Ramos (cell line): ENCODE results near the gene CCDC136.

Source experiments
- in situ Hi-C: fragments of 300-500 bp; cut with MboI; formaldehyde crosslinking; loops from one replicate; pipeline ENCODE4 v1.14.3; 2022; ENCODE audit warnings: low sequenced_read_pairs; ENCODE audit not compliant: unreplicated experiment

Gene CCDC136

DNA sequence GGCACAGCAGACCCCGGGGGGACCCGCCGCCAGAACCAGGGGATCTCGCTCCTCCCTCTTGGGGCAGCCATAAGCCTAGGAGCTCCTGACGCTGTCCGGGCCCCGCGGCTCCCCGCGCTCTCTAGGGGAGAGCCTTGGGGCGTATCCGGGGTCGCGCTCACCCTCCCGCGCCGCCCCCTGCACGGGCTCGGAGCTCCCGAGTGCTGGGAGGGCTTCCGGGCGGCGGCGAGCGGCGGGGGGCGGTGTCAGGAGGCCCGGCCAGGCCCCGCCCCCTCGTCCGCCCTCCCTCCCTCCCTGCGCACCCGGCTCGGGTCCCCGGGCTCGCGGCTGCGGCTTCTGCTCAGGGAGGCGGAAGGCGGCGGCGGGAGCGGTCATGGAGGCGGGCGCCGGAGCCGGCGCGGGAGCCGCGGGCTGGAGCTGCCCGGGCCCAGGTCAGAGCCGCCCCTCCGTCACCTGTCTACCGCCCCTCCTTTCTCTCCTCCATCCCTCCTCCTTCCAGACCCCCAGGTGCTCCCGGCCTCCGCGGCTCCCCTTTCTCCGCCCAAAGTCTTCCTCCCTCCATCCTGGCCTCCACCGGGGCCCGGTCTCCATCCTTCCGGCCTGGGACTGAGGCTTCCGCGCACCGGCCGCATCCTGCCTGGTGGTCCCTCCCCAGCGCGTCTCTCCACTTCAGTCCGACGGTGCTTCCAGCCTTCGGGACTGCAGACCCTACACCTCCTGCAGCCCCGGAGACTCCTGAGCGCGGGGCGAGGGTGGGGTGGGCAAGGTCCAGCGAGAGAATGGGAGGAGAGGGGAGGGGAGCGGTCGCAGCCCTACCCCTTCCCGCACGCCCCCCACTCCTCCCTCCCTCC, at the start of gene CCDC136:
Gene CCDC136, plus strand, starts transcription at position 848 of the 851 bp plus-strand sequence. CDS start 444 bp downstream, outside the sequence.
- in situ Hi-C loops = no loop called here

DNA sequence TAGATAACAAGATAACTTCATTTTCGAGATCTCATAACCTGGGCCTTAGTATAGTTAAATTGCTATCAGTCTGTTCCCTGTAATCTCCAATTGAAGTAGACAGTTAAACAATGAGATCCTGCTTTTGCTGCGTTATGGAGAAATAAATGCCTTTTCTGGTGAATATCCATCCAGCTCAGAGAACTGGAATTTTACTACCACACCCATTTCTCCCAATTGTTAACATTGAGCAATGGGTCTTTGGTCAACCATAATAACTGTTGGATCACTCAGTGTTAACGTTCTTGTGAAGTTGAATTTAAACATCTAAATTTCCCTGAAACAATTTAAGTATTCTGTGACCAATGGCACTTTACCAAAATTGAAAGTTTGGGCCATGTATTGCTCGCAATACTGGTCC, 49.6 kb upstream of the CCDC136 start:
- in situ Hi-C loops = no loop called here

DNA sequence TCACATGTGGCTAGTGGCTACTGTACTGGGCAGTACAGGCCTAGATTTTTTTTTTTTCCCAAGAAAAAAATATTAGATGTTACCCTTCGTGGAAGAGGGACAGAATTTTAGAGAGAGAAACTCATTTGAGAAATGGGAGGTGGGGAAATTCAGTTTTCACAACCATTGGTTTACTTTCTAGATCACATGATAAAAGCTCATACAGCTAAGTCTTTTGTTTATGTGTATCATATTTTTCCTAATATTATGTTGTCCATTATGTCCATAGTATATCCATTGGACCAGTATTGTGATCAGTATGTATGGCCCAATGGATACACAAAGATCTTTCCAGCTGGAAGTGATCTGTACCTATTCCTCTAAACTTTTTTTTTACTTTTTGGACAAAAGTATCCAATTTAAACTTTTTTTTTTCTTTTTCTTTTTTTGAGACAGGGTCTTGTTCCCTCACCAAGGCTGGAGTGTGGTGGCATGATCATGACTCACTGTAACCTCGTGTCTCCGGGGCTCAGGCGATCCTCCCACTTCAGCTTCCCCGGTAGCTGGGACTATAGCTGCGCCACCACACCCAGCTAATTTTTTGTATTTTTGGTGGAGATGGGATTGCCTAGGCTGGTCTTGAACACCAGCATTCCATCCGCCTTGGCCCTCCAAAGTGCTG, 48.5 kb upstream of the CCDC136 start:
- in situ Hi-C loops = no loop called here

DNA sequence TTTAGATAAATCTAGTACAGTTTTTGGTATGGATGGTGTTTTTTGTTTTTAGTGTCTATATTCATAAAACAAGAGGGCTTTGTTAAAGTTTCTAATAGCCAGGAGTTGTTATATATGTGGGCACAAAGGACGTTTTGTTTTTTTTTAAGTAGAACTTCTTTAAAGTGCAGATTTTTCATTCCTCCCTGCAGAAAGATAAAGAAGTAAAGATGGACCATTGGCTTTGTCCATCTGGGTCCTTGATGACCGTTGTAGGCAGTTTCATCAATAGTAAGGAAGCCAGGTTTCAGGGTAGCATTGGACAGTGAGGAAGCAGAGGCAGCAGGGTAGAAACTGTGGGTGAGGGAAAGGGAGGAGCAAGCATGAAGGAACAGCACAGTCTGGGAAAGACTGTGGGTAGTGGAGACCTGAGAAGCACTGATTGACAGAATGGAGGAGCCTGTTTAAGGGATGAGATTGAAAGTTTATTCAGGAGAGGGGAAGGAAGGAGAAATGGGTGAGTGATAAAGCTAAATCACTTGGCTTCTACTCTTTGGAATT, 47.3 kb upstream of the CCDC136 start:
- in situ Hi-C loops = no loop called here

DNA sequence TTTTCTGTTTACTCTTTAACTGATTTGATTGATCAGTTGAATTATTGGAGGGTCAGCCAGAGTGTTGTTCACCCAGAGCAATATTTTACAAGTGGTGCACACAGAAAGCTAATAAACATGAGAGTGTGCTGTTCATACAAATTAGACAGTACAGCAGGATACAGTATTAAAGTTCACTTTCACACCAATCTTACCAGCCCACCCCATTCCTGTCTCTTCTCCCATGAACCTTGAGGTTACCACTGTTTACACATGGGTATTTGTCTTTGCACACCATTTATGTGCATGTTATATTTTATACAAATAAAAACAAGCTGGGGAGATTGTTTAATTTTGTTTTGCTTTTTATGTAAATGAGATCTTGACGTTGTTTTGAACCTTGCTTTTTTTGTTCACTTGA, 46.1 kb upstream of the CCDC136 start:
- in situ Hi-C loops = no loop called here

DNA sequence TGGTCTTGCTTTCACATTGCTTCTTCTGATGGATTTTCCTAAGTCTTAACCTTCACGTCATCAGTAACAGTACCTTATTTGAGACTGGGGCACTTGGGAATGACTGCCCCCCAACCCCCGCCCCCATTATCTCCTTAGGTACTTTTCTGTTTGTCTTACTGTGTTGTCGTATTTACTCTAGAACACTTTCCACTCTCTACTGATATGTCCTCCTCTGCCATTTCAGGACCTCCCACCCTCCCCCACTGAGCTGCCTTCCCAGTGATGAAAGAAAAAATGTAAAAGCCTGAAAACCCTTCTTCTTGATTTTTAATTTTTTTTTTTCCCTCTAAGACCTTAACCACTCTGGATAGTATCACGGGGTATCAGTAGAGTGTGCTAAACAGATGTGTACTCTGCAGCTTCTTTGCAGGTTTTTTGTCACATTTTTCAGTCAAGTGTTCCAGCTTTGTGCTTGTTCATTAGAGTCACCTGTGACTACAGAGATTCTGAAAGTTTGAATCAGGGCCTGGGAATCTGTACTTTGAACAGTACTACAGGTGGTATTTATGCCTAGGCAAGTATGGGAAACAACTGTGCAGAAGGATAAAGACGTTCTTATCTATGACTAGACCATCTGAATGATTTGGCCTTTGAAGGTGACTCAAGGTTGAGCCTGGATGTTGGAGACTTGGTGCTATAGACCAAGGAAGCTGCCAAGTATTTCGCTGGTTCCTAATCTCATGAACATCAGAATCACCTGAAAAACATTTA, 44.3 kb upstream of the CCDC136 start:
- in situ Hi-C loops = no loop called here

DNA sequence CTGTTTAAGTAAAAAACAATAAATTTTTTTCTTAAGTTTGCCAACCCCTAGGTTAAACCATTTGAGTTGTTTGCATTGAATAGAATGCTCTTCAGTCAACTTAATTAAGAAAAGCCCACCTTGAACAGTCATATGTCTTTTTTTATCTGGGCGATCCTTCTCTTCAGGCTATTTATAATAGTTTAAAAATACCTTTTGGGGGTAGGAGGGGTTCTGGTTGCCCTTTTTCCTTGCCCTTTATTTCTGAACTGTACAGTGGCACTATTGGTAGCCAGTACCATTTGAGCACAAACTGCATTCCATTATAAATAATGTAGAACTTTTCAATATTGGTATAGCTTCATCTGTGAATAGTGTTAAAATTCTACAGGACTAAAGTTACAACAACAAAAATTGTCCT, 39.5 kb upstream of the CCDC136 start:
- in situ Hi-C loops = no loop called here

DNA sequence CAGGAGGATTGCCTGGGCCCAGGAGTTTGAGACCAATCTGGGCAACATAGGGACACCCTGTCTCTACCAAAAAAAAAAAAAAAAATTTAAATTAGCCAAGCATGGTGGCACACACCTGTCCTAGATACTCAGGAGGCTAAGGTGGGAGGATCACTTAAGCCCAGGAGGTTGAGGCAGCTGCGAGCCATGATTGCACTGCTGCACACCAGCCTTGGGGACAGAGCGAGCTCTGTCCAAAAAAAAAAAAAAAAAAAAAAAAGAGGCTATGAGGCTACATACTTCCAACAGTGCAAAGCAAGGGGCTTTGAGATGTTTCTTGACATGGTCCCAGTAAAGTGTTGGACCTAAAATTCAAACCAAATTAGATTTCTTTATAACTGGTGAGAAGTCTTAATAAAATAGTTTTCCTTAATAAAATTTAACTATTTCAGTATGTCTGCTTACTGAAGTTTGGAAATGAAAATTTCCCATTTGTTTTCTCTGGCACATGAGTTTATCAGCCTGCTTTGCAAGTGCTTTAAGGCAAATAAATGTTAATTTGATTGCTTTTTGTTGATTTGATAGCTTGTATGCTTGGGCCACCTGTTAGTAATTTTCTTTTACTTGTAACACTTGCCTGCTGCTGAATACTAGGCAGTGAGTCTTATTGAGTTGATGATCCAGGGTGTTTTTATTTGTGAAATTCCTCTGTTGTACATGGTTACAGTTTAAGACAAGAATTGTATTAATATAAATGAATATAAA, 36.5 kb upstream of the CCDC136 start:
- in situ Hi-C loops = no loop called here

DNA sequence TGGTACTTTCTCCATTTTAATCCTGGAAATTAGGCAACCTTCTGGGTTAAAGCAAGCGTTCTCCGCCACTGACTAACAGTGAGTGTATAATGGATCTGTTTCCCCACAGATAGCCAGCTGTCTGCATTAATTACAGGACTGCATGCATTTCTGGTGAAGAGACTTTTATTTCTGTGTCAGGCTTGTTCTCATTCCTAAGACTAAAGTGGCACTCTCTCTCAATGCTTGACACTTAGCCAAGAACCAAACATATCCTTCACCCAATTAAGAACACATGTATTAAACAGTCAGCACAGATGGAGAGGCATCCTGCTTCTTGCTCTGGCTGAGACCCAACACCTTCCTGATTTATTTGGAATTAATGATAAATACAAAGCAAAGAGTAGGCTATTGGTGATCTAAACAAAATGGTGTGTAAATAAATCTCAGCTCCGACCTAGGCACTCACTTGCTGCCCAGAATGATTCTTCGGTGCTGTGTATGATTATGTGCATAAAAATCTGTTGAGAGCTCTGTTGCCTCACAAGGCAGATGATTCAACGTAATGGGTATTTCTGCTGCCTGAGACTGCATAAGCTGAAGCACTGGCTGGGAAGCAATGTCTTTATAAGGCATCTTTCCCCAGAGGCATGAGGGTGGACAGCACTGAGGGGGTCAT, 35.8 kb upstream of the CCDC136 start:
- in situ Hi-C loops = no loop called here

DNA sequence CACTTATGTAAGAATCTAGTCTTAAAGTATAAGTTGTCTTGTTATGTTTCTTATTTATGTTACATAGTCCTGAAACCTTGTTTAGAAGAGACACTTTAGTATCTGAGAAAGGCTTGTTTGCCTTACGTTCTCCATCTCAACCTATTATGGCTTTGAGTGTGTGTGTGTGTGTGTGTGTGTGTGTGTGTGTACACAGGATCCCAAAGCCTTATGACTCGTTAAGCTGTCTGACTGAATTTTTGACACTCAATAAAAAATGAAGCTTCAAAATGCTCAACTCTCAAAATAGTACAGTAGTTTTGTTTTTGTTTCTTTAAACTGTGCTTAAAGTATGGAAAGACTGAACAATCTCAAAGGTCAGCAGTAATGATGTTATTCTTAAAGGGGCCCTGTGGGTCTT, 34.6 kb upstream of the CCDC136 start:
- in situ Hi-C loops = no loop called here

DNA sequence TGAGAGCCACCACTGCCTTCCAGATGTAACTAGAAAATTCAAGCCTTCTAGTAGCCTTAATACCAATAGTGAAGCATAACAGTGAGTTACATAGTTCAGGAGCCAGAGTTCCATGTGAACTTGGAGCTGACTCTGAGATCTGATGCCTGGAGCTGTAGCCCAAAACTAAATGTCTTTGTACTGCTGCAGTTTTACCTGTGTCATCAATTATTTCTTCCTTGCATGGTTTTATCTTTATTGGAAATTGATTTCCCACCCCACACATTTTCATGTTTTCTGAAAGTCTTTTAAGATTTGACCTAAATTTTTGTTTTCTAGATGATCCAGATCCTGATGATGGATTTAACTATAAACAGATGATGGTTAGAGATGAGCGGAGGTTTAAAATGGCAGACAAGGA, 33.2 kb upstream of the CCDC136 start:
- in situ Hi-C loops = no loop called here

DNA sequence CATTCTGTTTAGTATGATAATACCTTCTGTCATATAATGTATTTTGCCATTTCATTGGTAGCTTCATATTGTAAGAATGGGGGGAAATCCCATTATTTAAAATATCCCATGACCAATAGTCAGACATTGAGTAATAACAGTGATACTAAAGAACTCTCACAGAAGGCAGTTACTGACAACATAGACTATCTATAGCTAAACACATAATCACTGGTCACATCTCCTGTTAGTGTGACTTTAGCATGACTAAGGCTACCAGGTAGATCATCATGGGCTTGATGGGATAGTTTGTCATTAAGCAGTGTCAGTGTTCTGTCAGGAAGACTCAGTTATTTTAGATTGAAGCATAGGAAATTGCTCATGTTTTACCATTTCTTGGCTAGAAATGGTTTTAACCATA, 32.5 kb upstream of the CCDC136 start:
- in situ Hi-C loops = no loop called here

DNA sequence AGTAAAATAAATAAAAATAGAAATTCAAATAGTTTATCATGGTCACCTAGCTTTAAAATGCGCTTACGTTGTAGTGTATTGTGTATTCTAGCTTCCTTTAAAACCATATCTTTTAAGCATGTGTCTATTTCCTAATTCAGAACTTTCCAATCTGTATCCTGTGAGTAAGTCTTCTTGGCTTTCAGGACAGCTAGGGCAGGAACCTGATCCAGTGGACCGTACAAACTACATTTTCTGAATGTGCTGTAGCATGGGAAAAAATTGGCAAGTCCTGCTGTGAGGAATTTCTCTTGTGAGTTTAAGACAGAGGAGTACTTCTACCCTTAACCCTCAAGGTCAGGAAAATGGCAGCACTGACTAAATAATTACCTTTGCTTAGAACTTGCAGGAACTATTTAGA, 28.2 kb upstream of the CCDC136 start:
- in situ Hi-C loops = no loop called here

DNA sequence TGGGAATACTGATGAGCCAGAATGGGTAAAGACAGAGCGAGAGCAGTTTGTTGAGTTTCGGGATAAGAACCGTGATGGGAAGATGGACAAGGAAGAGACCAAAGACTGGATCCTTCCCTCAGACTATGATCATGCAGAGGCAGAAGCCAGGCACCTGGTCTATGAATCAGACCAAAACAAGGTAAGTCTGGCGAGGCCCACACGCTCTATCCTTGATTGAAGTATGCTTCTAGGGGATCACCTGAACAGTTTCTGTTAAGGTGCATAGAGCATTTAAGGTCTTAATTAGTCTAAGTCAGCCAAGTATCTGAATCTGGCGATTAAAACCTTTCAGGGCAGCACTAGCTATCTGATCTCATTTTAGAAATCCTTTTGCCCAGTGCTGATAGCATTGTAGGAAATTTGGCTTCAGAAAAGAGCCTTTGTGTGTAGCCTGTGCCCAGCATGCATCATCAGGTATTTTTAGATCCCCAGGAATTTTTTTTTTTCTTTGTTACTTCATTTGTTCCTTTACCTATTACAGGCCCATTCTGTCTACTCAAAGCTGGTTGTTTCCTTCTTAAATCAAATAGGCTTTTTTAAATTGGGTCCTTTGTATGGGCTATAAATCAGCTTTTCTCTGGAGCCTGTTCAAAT, 24.2 kb upstream of the CCDC136 start:
- in situ Hi-C loops = no loop called here

DNA sequence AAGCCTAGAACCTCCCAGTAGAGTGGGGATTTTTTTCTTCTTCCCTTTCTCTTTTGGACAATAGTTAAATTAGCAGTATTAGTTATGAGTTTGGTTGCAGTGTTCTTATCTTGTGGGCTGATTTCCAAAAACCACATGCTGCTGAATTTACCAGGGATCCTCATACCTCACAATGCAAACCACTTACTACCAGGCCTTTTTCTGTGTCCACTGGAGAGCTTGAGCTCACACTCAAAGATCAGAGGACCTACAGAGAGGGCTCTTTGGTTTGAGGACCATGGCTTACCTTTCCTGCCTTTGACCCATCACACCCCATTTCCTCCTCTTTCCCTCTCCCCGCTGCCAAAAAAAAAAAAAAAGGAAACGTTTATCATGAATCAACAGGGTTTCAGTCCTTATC, 21.5 kb upstream of the CCDC136 start:
- in situ Hi-C loops = no loop called here

DNA sequence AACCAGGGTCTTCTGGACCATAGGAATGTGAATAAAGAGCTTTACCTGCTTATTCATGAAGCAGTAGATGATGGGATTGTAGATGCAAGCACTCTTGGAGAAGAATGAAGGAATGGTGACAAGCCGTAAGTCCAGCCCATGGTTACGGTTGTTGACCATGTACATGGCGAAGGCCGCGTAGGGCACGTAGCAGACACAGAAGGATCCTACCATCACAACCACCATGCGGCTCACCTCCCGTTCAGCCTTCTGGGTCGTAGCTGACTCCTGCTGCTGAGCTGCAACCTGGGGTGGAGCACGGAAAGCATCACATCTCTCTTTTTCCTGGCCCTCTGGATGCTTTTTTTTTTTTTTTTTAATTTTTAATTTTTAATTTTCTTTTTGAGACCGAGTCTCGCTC, 18.2 kb upstream of the CCDC136 start:
- in situ Hi-C loops = no loop called here

DNA sequence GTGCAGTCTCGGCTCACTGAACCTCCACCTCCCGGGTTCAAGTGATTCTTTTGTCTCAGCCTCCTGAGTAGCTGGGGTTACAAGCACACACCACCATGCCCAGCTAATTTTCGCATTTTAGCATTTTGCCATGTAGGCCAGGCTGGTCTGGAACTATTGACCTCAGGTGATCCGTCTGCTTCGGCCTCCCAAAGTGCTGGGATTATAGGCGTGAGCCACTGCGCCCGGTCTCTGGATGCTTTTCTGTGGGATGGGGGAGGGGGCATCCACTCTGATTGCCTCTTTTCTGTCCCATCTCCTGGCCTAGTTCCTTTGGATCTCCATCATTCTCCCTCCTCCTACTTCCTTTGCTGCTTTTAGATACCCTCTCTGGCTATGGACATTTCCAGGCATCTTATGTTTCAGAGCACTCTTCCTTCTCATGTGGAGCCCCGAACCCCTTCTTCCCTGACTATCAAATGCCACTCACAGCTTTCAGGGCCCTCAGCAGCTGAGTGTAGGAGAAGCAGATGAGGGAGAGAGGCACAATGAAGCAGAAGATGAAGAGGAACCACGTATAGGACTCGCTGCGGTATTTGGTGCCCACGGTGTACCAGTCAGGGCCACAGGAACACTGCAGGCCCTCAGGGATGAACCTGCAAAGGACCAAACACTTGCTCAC, 17.6 kb upstream of the CCDC136 start:
- in situ Hi-C loops = no loop called here

DNA sequence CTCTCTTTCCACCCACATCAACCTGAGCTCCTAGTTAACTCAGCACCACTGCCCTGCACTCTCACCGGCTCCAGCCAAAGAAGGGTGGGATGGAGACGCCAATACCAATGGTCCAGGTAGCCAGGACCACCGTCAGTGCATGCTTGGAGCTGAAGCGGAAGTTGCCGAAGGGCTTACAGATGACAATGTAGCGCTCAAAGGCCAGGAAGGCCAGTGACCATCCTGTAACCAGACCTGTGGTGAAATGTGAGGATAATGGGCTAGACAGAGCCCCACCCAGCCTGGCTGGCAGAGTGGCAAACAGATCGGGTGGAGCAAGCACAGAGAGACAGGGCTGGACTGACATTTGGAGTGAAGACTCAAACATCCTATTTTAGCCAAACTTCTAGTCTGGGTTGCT, 16.8 kb upstream of the CCDC136 start:
- in situ Hi-C loops = no loop called here
